ENCODE results near the gene SLC44A3. TPM values are rescaled to one million over a fixed set of nuclear protein-coding genes. Genes with fewer than 3 reads are reported as not detected.

The SLC44A3 gene
- total and polyA plus RNA-seq, 9 of the 15 experiments (the other 6 are each of a cell fraction or from before 2014, with no cell fraction given), result not detected

- TF ChIP-seq TGIF2 (CRISPR knock-in tag; IDR thresholded peaks at IDR 0.05), result no peak
- no peak for TF ChIP-seq ZNF184 (CRISPR knock-in tag; IDR thresholded peaks at IDR 0.05)
- no peak for TF ChIP-seq FOXJ3 (CRISPR knock-in tag; IDR thresholded peaks at IDR 0.05)
- no peak for TF ChIP-seq ZBTB11 (CRISPR knock-in tag; IDR thresholded peaks at IDR 0.05)
Observed at GRCh38 chr1:94832446-94832845, 12.3 kb downstream of the SLC44A3 start (continued).

- Histone ChIP-seq H3K9ac (ENCODE audit: insufficient read depth in 1 of 2, low read depth in 2 of 2, low read length in 2 of 2) (no peak overlapping the region), H3K27ac (ENCODE audit: extremely low read depth, low read depth, low read length) (no peak overlapping the region), H3K4me2 (ENCODE audit: insufficient read depth, low read length) (no peak overlapping the region), H3K4me1 (replicated peaks in 1 of 2; ENCODE audit: control insufficient read depth in 2 of 2, insufficient read depth in 2 of 2, low read length in 2 of 2) (no peaks in the 10 kb centered on the region), H3K36me3 (ENCODE audit: control insufficient read depth, insufficient read depth, low read length) (no peaks in the 10 kb centered on the region), H3K4me3 (no peak overlapping the region), H4K20me1 (replicated peaks; ENCODE audit: control insufficient read depth, insufficient read depth, low read length) (no peaks in the 10 kb centered on the region), H2AFZ (ENCODE audit: low read depth, low read length) (no peak overlapping the region), H3K27me3 (ENCODE audit: control insufficient read depth in 2 of 2, insufficient read depth in 2 of 2, low read length in 2 of 2) (peaks cover 0 to 7% of the 10 kb centered on the region in 2 experiments; a peak in 1 of 5 replicates), H3K79me2 (ENCODE audit: control insufficient read depth, insufficient read depth, low read length) (no peaks in the 10 kb centered on the region), H3K9me3 (replicated peaks; ENCODE audit: control insufficient read depth, insufficient read depth, low read depth, low read length) (no peaks in the 10 kb centered on the region), H3K9me1 (ENCODE audit: control insufficient read depth, insufficient read depth, low read length) (no peaks in the 10 kb centered on the region)
- CTCF ChIA-PET (ENCODE audit: low intra/inter-chr PET ratio), result no interaction called here
- DNase-seq (ENCODE audit: extremely low read depth in 1 of 4, low spot score in 3 of 4), result no peak
- WGBS (ENCODE audit: insufficient coverage, low coverage, missing lambda C conversion rate), result 3% methylated on average over 6 of the region's 6 CpGs
- in situ Hi-C loops (cut with MboI) (no loop called here), intact Hi-C loops (cut with micrococcal nuclease) (no loop called here)
- POLR2A ChIA-PET, result interaction anchor here (0.6 kb wide), 1 partner anchor 20 kb away, joined by 3 read pairs; no protein-coding TSS in a partner anchor
- ATAC-seq, result no peak
- no TSS peak for BruUV-seq (replicated peaks)
- FAIRE-seq, result no peak
- no peak for TF ChIP-seq ZNF124 (CRISPR knock-in tag; IDR thresholded peaks at IDR 0.05)
- no peak for TF ChIP-seq CREM (IDR thresholded peaks at IDR 0.05; ENCODE audit: low read depth)
- TF ChIP-seq NCOA1 (IDR thresholded peaks at IDR 0.05; ENCODE audit: low read depth), result no peak
- no peak for TF ChIP-seq DNMT1 (IDR thresholded peaks at IDR 0.05)
- no peak for TF ChIP-seq SIRT6 (IDR thresholded peaks at IDR 0.05; ENCODE audit: low read depth, low read length)
- TF ChIP-seq TOE1 (IDR thresholded peaks at IDR 0.05; ENCODE audit: borderline replicate concordance), result no peak
- no peak for TF ChIP-seq TOE1 (CRISPR knock-in tag; IDR thresholded peaks at IDR 0.05; ENCODE audit: borderline replicate concordance, low read depth)
- no peak for TF ChIP-seq HES1 (IDR thresholded peaks at IDR 0.05; ENCODE audit: low read depth)
- TF ChIP-seq MCM2 (IDR thresholded peaks at IDR 0.05; ENCODE audit: low read depth), result no peak
Observed at GRCh38 chr1:94832931-94833585, 12.9 kb downstream of the SLC44A3 start.

Measured in K562 (cell line).